Esophagus (tissue), 2 donors: Measurements from ENCODE around the gene CTSW. TPM values are rescaled to one million over a fixed set of nuclear protein-coding genes. Genes with fewer than 3 reads are reported as not detected.
A peak's percentile ranks its signal among the peaks of the same experiment; 100 is the strongest.

Source experiments
- H3K27ac ChIP-seq, 2 donors: one replicate each; pipeline ENCODE4 v1.5.1; 2013; ENCODE audit warnings: low read depth in 2 of 2, mild to moderate bottlenecking in 2 of 2, inconsistent platforms in 1 of 2, low read length in 1 of 2, moderate library complexity in 1 of 2
- H3K27me3 ChIP-seq, 2 donors: one replicate each; pipeline ENCODE4 v1.6.1; 2013; ENCODE audit warnings: low read length in 2 of 2, control low read depth in 1 of 2, mild to moderate bottlenecking in 1 of 2; ENCODE audit not compliant: insufficient read depth in 2 of 2, control insufficient read depth in 1 of 2
- H3K36me3 ChIP-seq, 2 donors: one replicate each; pipeline ENCODE4 v1.6.1; 2013; ENCODE audit warnings: low read length in 1 of 2; ENCODE audit not compliant: control insufficient read depth in 2 of 2, insufficient read depth in 2 of 2
- H3K4me1 ChIP-seq, 2 donors: one replicate each; pipeline ENCODE4 v1.6.1; 2013; ENCODE audit warnings: low read length in 1 of 2; ENCODE audit not compliant: control insufficient read depth in 2 of 2, insufficient read depth in 2 of 2
- H3K4me3 ChIP-seq, 2 donors: one replicate each; pipeline ENCODE4 v1.5.1; 2013; ENCODE audit warnings: low read length in 2 of 2, mild to moderate bottlenecking in 2 of 2, low read depth in 1 of 2, moderate library complexity in 1 of 2
- H3K9me3 ChIP-seq, 2 donors: one replicate each; pipeline ENCODE4 v1.6.1; 2013; ENCODE audit warnings: mild to moderate bottlenecking in 2 of 2, low read depth in 1 of 2, low read length in 1 of 2, moderate library complexity in 1 of 2; ENCODE audit not compliant: control insufficient read depth in 2 of 2, insufficient read depth in 1 of 2
- WGBS, 2 donors: extraction: QIAGEN DNeasy Blood & Tissue Kit; methylation state at CpG; one replicate each; pipeline ENCODE4 v1.1.7; 2013; 5-methylcytosine and 5-hydroxymethylcytosine counted together
- polyA plus RNA-seq, 2 donors: library from polyadenylated mRNA; stranded (reverse); fragments of 200-250 nt; gene quantifications; one replicate each; pipeline ENCODE4 v1.2.3, GENCODE V29; 2013
- donor health status: healthy with polysubstance abuse.
- donor health status: Bipolar disorder and iron deficiency.

Gene CTSW
- polyA plus RNA-seq, 2 donors: 1.3 to 1.7 TPM

DNA sequence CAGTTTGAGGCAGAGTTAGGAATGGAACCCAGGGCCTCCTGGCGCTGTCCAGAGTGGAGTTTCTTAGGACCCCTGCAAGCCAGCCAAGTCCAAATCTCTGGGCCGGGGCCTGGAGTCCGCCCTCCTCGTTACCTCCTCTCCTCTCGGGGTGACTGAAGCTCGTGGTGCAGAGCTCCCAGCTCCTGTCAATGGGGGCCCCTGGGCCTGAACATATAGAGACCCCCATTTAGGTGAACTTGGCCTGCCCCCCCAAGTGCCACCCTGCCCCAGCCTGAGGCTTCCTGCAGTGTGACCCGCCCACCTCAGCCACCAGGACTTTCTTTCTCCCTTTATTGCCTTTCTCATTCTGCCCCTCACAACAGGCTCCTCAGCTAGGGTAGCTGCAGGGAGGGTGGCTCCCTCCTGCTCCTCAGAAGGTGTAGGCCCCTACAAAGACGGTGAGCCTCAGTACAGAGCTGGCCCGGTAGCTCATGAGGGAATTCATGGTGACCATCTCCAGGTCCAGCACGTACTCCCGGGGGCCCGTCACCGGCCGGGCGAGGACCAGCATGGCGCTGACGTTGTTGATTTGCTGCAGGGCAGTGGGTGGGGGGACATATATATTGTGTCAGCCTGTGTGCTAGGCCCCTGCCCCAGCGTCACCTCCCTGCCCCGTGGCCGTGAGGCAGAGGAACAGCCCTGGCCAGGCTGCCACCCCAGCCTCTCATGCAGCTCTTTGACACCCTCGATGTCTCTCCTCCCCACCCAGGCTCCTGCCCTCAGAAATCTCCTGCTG, 12.9 kb upstream of the CTSW start:
- Histone ChIP-seq H3K27me3 (no peaks in the 10 kb centered on the region), H3K36me3 (peaks cover 0 to 41% of the 10 kb centered on the region in 2 donors), H3K9me3 (no peaks in the 10 kb centered on the region), H3K4me1 (peaks cover 0 to 5% of the 10 kb centered on the region in 2 donors), H3K27ac (no peak overlapping the region), H3K4me3 (no peak overlapping the region)
- 83 to 87% methylated on average over 21 of the region's 21 CpGs for WGBS, 2 donors

GRCh38 chr11:65867284-65868071, 12.2 kb upstream of the CTSW start:
- Histone ChIP-seq H3K27ac (no peak overlapping the region), H3K4me3 (no peak overlapping the region), H3K36me3 (peaks cover 0 to 41% of the 10 kb centered on the region in 2 donors), H3K9me3 (no peaks in the 10 kb centered on the region), H3K4me1 (peaks cover 0 to 3% of the 10 kb centered on the region in 2 donors), H3K27me3 (no peaks in the 10 kb centered on the region)
- WGBS, 2 donors: 69 to 72% methylated on average over 29 of the region's 29 CpGs

DNA sequence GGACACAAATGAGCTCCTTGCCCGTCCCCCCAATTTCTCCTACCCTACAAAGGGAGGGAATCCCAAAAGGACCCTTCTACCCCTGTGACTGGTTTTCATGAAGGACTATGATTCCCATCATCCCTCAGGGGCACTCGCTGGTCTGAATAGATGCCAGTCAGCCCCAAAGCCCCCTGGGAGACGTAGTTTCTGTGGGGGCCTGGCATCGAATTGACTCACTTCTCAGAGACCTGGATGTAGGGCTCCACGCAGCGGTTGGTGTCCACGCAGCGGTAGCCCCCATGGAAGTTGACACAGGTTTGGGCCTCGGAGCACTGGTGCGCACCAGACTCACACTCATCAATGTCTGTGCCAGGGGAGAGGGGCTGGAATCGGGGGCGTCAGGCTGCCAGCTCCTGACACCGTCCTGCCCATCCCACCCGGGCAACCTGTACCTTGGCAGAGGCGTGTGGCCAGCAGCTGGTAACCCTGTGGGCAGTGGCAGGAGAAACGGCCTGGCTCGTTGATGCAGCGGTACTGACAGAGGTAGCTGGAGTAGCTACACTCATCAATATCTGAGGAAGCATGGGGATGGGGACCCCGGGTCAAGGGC, 11.5 kb upstream of the CTSW start:
- no peaks in the 10 kb centered on the region for H3K27me3 ChIP-seq
- peaks cover 0 to 3% of the 10 kb centered on the region in 2 donors for H3K4me1 ChIP-seq
- H3K36me3 ChIP-seq: peaks cover 0 to 36% of the 10 kb centered on the region in 2 donors
- H3K27ac ChIP-seq: no peak overlapping the region
- 86 to 87% methylated on average over 19 of the region's 19 CpGs for WGBS, 2 donors
- H3K4me3 ChIP-seq: no peak overlapping the region
- H3K9me3 ChIP-seq: no peaks in the 10 kb centered on the region

- no peak overlapping the region for H3K27ac ChIP-seq
These were observed 10.7 kb upstream of the CTSW start for GRCh38 chr11:65868907-65869306.

DNA sequence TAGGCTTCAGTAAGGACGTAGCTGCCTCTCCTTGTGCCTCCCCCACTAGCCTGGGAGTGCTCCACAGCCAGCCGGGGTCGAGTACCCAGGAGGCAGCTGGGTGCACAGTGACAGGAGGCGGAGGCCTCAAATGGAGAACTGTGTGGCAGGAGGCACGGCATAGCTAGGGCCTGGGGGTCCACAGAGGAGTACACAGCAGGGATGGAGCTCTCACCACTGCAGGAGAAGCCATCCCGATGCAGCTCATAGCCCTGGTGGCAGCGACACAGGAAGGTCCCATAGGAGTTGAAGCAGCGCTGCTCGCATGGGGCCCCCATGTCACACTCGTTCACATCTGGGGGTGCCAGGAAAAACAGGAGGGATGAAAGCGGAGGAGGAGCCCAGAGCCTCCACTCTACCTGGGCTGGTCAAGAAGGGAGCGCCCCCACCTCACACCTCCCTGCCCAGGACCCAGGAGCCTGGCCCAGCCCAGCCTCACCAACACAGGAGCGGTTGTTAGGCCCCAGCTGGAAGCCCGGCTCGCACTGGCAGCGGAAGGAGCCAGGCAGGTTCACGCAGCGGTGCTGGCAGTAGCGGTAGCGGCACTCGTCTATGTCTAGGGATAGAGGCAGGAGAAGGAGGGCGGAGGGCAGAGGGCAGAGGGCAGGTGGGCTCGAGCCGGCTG, 9.9 kb upstream of the CTSW start:
- Histone ChIP-seq H3K4me3 (no peak overlapping the region), H3K9me3 (no peaks in the 10 kb centered on the region), H3K27ac (no peak overlapping the region), H3K36me3 (peaks cover 0 to 20% of the 10 kb centered on the region in 2 donors), H3K27me3 (no peaks in the 10 kb centered on the region), H3K4me1 (peaks cover 0 to 3% of the 10 kb centered on the region in 2 donors)
- WGBS, 2 donors: 74 to 76% methylated on average over 24 of the region's 24 CpGs

More at GRCh38 chr11:65868907-65869306, 10.7 kb upstream of the CTSW start:
- H3K4me1 ChIP-seq: peaks cover 0 to 3% of the 10 kb centered on the region in 2 donors
- H3K9me3 ChIP-seq: no peaks in the 10 kb centered on the region
- H3K36me3 ChIP-seq: peaks cover 0 to 29% of the 10 kb centered on the region in 2 donors
- H3K4me3 ChIP-seq: no peak overlapping the region
- WGBS, 2 donors: 77 to 88% methylated on average over 3 of the region's 3 CpGs
- H3K27me3 ChIP-seq: no peaks in the 10 kb centered on the region

DNA sequence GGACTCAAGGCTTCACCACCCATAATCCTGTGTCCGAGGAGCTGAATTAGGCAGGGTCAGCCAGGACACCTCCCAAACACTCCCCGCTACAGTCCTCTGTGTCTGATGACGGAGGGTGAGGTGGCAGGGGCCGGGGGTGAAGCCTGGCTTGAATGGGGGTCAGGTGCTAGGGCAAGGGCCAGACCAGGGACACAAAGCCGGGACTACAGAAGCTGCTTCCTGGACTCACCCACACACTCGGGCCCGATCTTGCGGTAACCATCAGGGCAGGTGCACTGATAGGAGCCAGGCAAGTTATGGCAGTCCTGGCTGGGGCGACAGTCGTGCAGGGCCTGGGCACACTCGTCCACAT, 9.4 kb upstream of the CTSW start:
- H3K27me3 ChIP-seq: no peaks in the 10 kb centered on the region
- 75 to 80% methylated on average over 11 of the region's 11 CpGs for WGBS, 2 donors
- H3K4me1 ChIP-seq: peaks cover 0 to 3% of the 10 kb centered on the region in 2 donors
- no peak overlapping the region for H3K4me3 ChIP-seq
- H3K36me3 ChIP-seq: peaks cover 0 to 15% of the 10 kb centered on the region in 2 donors
- no peaks in the 10 kb centered on the region for H3K9me3 ChIP-seq
- H3K27ac ChIP-seq: peak overlapping the region in 1 of 2 donors; percentile 5

DNA sequence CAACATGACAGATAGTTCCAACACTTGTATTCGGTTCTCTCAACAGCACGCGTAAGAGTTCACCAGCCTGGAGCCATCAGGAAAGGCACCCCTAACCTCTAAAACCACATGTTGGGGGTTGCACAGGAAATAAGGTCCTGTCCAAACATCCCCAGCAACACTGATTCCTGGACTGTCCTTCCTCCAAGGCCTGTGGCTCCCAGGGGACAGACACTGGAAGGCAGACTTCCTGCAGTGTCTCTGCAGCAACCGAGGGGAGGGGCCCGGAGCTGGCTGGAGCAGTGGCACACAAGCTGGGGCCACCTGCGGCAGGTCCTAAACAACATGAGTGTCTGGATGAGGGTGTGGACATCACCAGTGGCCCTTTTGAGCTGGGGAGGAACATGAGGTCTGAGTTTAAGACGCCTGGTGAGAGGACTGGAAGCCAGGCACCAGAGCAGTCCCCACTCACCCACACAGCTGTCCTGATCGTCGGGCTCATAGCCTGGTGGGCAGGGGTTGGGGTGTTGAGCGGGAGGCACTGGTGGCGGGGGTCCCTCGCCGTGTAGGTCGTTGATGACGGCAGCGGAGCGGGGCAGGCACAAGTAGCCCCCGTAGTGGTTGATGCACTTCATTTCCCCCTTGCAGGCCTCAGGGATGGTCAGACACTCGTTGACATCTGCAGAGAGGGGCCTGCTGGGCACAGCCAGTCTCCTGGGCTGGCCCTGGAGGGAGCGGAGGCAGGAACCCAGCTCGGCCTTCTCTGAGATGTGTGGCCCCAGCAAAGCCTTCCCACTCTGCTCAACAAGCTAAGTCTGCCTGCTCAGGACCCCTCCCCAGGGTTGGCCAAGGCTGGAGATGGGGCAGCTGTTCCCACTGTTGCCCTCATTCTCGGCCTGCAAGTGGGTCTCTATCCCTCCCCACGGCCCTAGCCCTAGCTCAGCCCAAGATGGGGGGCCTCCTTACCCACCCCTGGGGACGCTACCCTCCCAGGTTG, 8.6 kb upstream of the CTSW start:
- WGBS, 2 donors: 69 to 71% methylated on average over 24 of the region's 24 CpGs
- no peak overlapping the region for H3K4me3 ChIP-seq
- H3K27ac ChIP-seq: peak overlapping the region; percentile 12 to 78
- no peaks in the 10 kb centered on the region for H3K9me3 ChIP-seq
- H3K36me3 ChIP-seq: peaks cover 0 to 8% of the 10 kb centered on the region in 2 donors
- H3K27me3 ChIP-seq: no peaks in the 10 kb centered on the region
- peaks cover 0 to 3% of the 10 kb centered on the region in 2 donors for H3K4me1 ChIP-seq

DNA sequence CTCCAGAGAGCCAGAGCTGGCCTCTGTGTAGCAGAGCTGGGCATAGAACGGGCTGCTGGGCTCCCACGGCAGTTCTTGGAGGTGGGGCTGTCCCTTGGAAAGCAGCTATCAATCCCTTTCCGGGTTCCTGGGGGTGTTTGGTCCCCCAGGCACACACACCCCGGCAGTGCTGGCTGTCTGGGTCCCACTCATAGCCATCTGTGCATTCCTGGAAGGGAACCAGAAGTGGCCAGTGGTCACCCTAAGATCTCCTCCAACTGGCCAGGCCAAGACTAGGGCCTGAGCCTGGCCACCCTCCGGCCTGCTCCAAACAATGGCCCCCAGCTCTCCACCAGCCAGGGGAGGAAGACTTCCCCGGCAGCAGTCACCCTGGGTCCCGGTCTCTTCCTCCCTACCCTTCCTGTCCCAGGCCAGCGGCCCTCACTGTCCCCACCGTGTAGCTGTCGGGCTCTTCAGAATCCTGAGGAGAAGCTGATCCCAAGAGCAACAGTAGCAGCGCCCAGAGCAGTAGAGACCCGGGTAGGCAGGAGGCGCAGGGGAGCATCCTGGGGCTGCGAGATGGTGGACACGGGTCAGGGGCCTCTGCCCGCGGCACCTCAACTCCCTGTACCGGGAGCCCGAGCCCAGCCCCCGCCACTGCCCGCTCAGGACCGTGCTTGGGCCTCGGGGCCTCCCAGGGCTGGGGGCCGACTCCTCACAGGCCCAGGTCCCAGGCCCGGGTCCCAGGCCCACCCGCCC, 7.7 kb upstream of the CTSW start:
- H3K36me3 ChIP-seq: peaks cover 0 to under 1% of the 10 kb centered on the region in 2 donors
- H3K27ac ChIP-seq: peak overlapping the region; percentile 78 to 81
- WGBS, 2 donors: 30% methylated on average over 25 to 26 of the region's 26 CpGs
- H3K4me1 ChIP-seq: peaks cover 0 to 3% of the 10 kb centered on the region in 2 donors
- no peaks in the 10 kb centered on the region for H3K27me3 ChIP-seq
- peak overlapping the region; percentile 36 to 49 for H3K4me3 ChIP-seq
- no peaks in the 10 kb centered on the region for H3K9me3 ChIP-seq
